Measurements from ENCODE around the gene SPHKAP.

SPHKAP gene, protein sequence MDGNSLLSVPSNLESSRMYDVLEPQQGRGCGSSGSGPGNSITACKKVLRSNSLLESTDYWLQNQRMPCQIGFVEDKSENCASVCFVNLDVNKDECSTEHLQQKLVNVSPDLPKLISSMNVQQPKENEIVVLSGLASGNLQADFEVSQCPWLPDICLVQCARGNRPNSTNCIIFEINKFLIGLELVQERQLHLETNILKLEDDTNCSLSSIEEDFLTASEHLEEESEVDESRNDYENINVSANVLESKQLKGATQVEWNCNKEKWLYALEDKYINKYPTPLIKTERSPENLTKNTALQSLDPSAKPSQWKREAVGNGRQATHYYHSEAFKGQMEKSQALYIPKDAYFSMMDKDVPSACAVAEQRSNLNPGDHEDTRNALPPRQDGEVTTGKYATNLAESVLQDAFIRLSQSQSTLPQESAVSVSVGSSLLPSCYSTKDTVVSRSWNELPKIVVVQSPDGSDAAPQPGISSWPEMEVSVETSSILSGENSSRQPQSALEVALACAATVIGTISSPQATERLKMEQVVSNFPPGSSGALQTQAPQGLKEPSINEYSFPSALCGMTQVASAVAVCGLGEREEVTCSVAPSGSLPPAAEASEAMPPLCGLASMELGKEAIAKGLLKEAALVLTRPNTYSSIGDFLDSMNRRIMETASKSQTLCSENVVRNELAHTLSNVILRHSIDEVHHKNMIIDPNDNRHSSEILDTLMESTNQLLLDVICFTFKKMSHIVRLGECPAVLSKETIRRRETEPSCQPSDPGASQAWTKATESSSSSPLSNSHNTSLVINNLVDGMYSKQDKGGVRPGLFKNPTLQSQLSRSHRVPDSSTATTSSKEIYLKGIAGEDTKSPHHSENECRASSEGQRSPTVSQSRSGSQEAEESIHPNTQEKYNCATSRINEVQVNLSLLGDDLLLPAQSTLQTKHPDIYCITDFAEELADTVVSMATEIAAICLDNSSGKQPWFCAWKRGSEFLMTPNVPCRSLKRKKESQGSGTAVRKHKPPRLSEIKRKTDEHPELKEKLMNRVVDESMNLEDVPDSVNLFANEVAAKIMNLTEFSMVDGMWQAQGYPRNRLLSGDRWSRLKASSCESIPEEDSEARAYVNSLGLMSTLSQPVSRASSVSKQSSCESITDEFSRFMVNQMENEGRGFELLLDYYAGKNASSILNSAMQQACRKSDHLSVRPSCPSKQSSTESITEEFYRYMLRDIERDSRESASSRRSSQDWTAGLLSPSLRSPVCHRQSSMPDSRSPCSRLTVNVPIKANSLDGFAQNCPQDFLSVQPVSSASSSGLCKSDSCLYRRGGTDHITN (N-terminal part only)

DNA sequence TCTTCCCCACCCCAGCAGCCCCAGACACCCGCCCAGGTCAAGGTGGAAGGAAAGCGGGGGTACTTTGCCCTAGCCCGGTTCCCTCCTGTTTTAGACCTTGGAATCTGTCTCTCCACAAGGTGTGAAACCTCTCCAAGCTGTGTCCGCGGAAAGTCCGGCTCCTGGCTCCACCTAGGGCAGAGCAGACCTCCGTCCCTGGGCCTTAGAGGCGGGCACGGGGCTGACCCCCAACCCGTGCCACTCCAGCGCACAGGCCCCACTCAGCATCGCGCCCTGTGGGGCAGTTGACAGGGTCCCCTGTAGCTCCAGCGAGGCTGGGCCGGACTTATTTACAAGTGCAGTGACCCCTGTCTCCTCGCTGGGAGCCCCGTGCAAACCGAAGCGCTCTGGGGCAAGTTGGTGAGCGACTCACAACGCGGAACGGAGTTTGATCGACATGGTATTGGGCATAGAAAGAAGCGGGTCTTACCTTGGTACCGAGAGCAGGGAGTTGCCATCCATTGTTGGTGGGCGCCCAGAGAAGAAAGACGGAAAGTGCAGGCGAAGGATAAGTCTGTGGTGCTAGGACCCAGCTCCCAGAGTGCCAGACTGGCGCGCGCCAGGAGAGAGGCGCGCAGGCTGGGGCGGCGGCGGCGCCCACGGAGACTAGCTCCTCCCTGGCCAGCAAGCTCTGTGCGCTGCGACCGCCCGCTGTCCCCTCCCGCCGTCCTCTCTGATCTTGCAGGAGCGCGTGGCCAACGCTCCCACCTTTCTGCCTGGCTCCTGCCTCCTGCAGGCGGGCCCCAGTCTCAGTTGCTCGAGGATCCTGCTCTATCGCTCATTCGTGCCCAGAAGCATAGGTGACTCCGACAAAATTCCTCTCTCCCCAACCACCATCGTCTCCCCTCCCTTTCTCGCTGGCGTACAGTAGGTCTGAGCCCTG is at the start of gene SPHKAP:
TSS of gene SPHKAP (minus strand) at position 590 of the 922 bp plus-strand sequence. CDS start at position 501, 89 bp downstream.
- POLR2A ChIA-PET = no interaction called here
- H3K4me3 ChIP-seq (ENCODE audit: low read depth, low read length) = no peak within 1 kb of the TSS; the same call in 1 of the 2 replicates

GRCh38 chr2:228227466-228227865 is 46.0 kb upstream of the SPHKAP start:
- H3K36me3 ChIP-seq (ENCODE audit: control insufficient read depth in 2 of 2, insufficient read depth in 1 of 2, low read length in 2 of 2) = no peaks in the 10 kb centered on the region
- CTCF ChIA-PET = no interaction called here
- POLR2A ChIA-PET = no interaction called here
- no peaks in the 10 kb centered on the region for H3K4me1 ChIP-seq (ENCODE audit: control insufficient read depth, insufficient read depth, low read length)
- no peak overlapping the region for H3K4me3 ChIP-seq (ENCODE audit: low read depth, low read length)
- H3K9me3 ChIP-seq (ENCODE audit: control insufficient read depth, insufficient read depth, low read depth, low read length) = no peaks in the 10 kb centered on the region
- H3K27ac ChIP-seq (ENCODE audit: extremely low read depth, low read depth, low read length) = no peak overlapping the region
- TF ChIP-seq ZNF791 (tag by site-specific recombination; IDR thresholded peaks at IDR 0.05) = no peak
- TF ChIP-seq ZNF223 (tag by site-specific recombination; IDR thresholded peaks at IDR 0.05) = no peak
- TF ChIP-seq, protein P1, sequence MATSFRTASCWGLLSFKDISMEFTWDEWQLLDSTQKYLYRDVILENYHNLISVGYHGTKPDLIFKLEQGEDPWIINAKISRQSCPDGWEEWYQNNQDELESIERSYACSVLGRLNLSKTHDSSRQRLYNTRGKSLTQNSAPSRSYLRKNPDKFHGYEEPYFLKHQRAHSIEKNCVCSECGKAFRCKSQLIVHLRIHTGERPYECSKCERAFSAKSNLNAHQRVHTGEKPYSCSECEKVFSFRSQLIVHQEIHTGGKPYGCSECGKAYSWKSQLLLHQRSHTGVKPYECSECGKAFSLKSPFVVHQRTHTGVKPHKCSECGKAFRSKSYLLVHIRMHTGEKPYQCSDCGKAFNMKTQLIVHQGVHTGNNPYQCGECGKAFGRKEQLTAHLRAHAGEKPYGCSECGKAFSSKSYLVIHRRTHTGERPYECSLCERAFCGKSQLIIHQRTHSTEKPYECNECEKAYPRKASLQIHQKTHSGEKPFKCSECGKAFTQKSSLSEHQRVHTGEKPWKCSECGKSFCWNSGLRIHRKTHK (tag by site-specific recombination; IDR thresholded peaks at IDR 0.05) = no peak
- TF ChIP-seq SP2 (tag by site-specific recombination; IDR thresholded peaks at IDR 0.05) = no peak
- no peak for TF ChIP-seq ZNF654 (tag by site-specific recombination; IDR thresholded peaks at IDR 0.05; ENCODE audit: low read depth)
- no peak for TF ChIP-seq ZNF660 (tag by site-specific recombination; IDR thresholded peaks at IDR 0.05)
- TF ChIP-seq ZNF626 (tag by site-specific recombination; IDR thresholded peaks at IDR 0.05) = no peak
- TF ChIP-seq ZNF155 (tag by site-specific recombination; IDR thresholded peaks at IDR 0.05) = no peak
- no peak for TF ChIP-seq ZNF529 (tag by site-specific recombination; IDR thresholded peaks at IDR 0.05; ENCODE audit: insufficient replicate concordance)
- no peak for TF ChIP-seq ZNF621 (tag by site-specific recombination; IDR thresholded peaks at IDR 0.05)

More for the DNA sequence above, at the start of gene SPHKAP:
- Histone ChIP-seq H3K36me3 (ENCODE audit: control insufficient read depth in 2 of 2, insufficient read depth in 1 of 2, low read length in 2 of 2) (no peaks in the 10 kb centered on the region), H3K27ac (ENCODE audit: extremely low read depth, low read depth, low read length) (no peak within 1 kb of the TSS), H3K9me3 (ENCODE audit: control insufficient read depth, insufficient read depth, low read depth, low read length) (no peaks in the 10 kb centered on the region), H3K4me1 (ENCODE audit: control insufficient read depth, insufficient read depth, low read length) (no peaks in the 10 kb centered on the region)
- no peak for TF ChIP-seq INSM2 (tag by site-specific recombination; IDR thresholded peaks at IDR 0.05)
- TF ChIP-seq ZNF510 (tag by site-specific recombination; IDR thresholded peaks at IDR 0.05; ENCODE audit: insufficient replicate concordance) = no peak
- TF ChIP-seq, protein P1 (tag by site-specific recombination; IDR thresholded peaks at IDR 0.05) = no peak
- TF ChIP-seq REPIN1 (tag by site-specific recombination; IDR thresholded peaks at IDR 0.05; ENCODE audit: low read depth) = no peak
- TF ChIP-seq PRDM1 (tag by site-specific recombination; IDR thresholded peaks at IDR 0.05) = no peak
- no peak for TF ChIP-seq ZNF792 (tag by site-specific recombination; IDR thresholded peaks at IDR 0.05)
- TF ChIP-seq ZNF266 (tag by site-specific recombination; IDR thresholded peaks at IDR 0.05; ENCODE audit: low read depth) = no peak
- TF ChIP-seq ZNF791 (tag by site-specific recombination; IDR thresholded peaks at IDR 0.05) = no peak
- TF ChIP-seq ZBTB48 (tag by site-specific recombination; IDR thresholded peaks at IDR 0.05) = no peak
- no peak for TF ChIP-seq ZSCAN5A (tag by site-specific recombination; IDR thresholded peaks at IDR 0.05)
- TF ChIP-seq ZNF248 (tag by site-specific recombination; IDR thresholded peaks at IDR 0.05) = no peak
- TF ChIP-seq, protein P2, sequence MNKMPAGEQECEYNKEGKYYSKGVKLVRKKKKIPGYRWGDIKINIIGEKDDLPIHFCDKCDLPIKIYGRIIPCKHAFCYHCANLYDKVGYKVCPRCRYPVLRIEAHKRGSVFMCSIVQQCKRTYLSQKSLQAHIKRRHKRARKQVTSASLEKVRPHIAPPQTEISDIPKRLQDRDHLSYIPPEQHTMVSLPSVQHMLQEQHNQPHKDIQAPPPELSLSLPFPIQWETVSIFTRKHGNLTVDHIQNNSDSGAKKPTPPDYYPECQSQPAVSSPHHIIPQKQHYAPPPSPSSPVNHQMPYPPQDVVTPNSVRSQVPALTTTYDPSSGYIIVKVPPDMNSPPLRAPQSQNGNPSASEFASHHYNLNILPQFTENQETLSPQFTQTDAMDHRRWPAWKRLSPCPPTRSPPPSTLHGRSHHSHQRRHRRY (tag by site-specific recombination; IDR thresholded peaks at IDR 0.05) = no peak
- no peak for TF ChIP-seq ZNF658 (tag by site-specific recombination; IDR thresholded peaks at IDR 0.05)
- CTCF ChIA-PET = interaction anchor here (0.6 kb wide), 1 partner anchor 956 kb away, joined by 4 read pairs; no protein-coding TSS in a partner anchor

Measured in HEK293 (cell line).